Astrocyte (in vitro differentiated cells and primary cell): Measurements from ENCODE around the gene ING1. TPM values are rescaled to one million over a fixed set of nuclear protein-coding genes. Genes with fewer than 3 reads are reported as not detected.
A peak's percentile ranks its signal among the peaks of the same experiment; 100 is the strongest.

Experiments used
- DNase-seq: peaks from one replicate; pipeline ENCODE4 v3.0.0-alpha.2; 2010; ENCODE audit warnings: low read depth
- FAIRE-seq: peaks from 2 replicates; lab custom pipeline; 2011; peaks lifted over from hg19 to GRCh38; lab: Jason Lieb, UNC
- H2AFZ ChIP-seq: 2 replicates; pipeline ENCODE4 v1.6.0; 2012; ENCODE audit warnings: low read depth, low read length, inconsistent platforms
- H3K27ac ChIP-seq: 2 replicates; pipeline ENCODE4 v1.5.1; 2011; ENCODE audit warnings: low read depth, low read length, inconsistent platforms
- H3K27me3 ChIP-seq: 2 replicates; pipeline ENCODE4 v1.6.0; 2011; ENCODE audit warnings: low read length, inconsistent platforms; ENCODE audit not compliant: insufficient read depth
- H3K36me3 ChIP-seq: 2 replicates; pipeline ENCODE4 v1.5.1; 2011; ENCODE audit warnings: low read length, inconsistent platforms; ENCODE audit not compliant: insufficient read depth
- H3K4me1 ChIP-seq: 2 replicates; pipeline ENCODE4 v1.5.1; 2011; ENCODE audit warnings: low read length, inconsistent platforms; ENCODE audit not compliant: insufficient read depth
- H3K4me2 ChIP-seq: 2 replicates; pipeline ENCODE4 v1.6.0; 2012; ENCODE audit warnings: low read length, inconsistent platforms
- H3K4me3 ChIP-seq: 2 replicates; pipeline ENCODE4 v1.5.1; 2011; ENCODE audit warnings: low read depth, mild to moderate bottlenecking, low read length, inconsistent platforms; ENCODE audit not compliant: insufficient read depth
- H3K79me2 ChIP-seq: 2 replicates; pipeline ENCODE4 v1.6.0; 2012; ENCODE audit warnings: mild to moderate bottlenecking, low read length, inconsistent platforms; ENCODE audit not compliant: insufficient read depth
- H3K9ac ChIP-seq: 2 replicates; pipeline ENCODE4 v1.6.0; 2012; ENCODE audit warnings: mild to moderate bottlenecking, low read length, inconsistent platforms
- H3K9me3 ChIP-seq: 2 replicates; pipeline ENCODE4 v1.5.1; 2012; ENCODE audit warnings: low read depth, mild to moderate bottlenecking, low read length, inconsistent platforms; ENCODE audit not compliant: insufficient read depth
- H4K20me1 ChIP-seq: 2 replicates; pipeline ENCODE4 v1.6.0; 2012; ENCODE audit warnings: low read length, inconsistent platforms; ENCODE audit not compliant: insufficient read depth
- H3K27ac Mint-ChIP-seq: one replicate; pipeline ENCODE4 v1.8.0; 2021; ENCODE audit warnings: mild to moderate bottlenecking, mixed read lengths; ENCODE audit not compliant: unreplicated experiment
- H3K27me3 Mint-ChIP-seq: one replicate; pipeline ENCODE4 v1.8.0; 2021; ENCODE audit warnings: low read depth, mixed read lengths; ENCODE audit not compliant: unreplicated experiment
- H3K36me3 Mint-ChIP-seq: one replicate; pipeline ENCODE4 v1.8.0; 2021; ENCODE audit warnings: low read depth, mixed read lengths; ENCODE audit not compliant: unreplicated experiment
- H3K4me1 Mint-ChIP-seq: one replicate; pipeline ENCODE4 v1.8.0; 2021; ENCODE audit warnings: low read depth, mixed read lengths; ENCODE audit not compliant: unreplicated experiment
- H3K4me3 Mint-ChIP-seq: one replicate; pipeline ENCODE4 v1.8.0; 2021; ENCODE audit warnings: mild to moderate bottlenecking, moderate library complexity, mixed read lengths; ENCODE audit not compliant: unreplicated experiment
- H3K9me3 Mint-ChIP-seq: one replicate; pipeline ENCODE4 v1.8.0; 2021; ENCODE audit warnings: mild to moderate bottlenecking, mixed read lengths; ENCODE audit not compliant: unreplicated experiment
- EZH2 ChIP-seq: IDR thresholded peaks from 2 replicates; pipeline ENCODE4 v1.6.1; 2012; ENCODE audit warnings: mild to moderate bottlenecking, low read length, inconsistent platforms; ENCODE audit not compliant: insufficient read depth
- total RNA-seq: library from RNA; stranded (reverse); gene quantifications from 2 replicates; pipeline ENCODE4 v1.2.1, GENCODE V29; 2021
- TF ChIP-seq, protein P1 (sequence below): IDR thresholded peaks from 2 replicates; pipeline ENCODE4 v1.5.1; 2011; ENCODE audit warnings: low read depth, mild to moderate bottlenecking, inconsistent platforms, low read length, moderate library complexity; ENCODE audit not compliant: insufficient read depth

ING1 gene
- total RNA-seq, 1 donor from 2014 or later, result 11.8 TPM

DNA sequence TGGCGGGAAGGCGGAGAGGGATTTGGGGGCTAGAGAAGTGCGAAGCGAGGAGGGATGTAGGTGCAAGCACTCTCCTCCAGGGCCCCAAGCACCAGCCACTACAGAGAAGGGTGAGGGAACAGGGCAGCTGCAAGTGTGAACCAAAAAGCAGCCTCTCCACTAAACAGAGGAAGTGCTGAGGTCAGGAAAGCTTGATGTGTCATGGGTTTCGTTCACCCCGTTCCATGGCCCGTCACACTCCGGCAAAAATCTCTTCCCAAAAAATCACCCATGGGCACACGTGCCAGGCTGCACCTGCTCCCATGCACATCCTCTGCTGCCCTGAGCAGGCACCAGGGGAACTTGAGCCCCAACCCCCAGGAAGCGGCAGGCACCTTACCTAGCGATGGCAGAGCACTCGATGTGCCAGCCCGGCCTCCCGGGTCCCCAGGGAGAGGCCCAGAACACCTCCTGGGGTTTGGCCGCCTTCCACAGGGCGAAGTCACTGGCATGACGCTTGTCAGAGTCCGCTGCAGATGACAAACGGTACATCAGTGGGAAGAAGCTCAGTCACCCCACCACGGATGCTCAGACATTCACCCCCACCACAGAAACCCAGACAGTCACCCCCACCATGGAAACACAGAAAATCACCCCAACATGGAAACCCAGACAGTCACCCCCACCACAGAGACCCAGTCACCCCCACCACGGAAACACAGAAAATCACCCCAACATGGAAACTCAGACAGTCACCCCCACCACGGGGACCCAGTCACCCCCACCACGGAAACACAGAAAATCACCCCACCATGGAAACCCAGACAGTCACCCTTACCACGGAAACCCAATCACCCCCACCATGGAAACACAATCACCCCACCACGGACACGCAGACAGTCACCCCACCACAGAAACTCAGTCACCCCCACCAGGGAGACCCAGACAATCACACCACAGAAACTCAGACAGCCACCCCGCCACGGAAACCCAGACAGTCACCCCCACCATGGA lies 36.6 kb upstream of the ING1 start:
- Mint-ChIP-seq H3K4me3 (no peak overlapping the region), H3K27me3 (no peaks in the 10 kb centered on the region)

DNA sequence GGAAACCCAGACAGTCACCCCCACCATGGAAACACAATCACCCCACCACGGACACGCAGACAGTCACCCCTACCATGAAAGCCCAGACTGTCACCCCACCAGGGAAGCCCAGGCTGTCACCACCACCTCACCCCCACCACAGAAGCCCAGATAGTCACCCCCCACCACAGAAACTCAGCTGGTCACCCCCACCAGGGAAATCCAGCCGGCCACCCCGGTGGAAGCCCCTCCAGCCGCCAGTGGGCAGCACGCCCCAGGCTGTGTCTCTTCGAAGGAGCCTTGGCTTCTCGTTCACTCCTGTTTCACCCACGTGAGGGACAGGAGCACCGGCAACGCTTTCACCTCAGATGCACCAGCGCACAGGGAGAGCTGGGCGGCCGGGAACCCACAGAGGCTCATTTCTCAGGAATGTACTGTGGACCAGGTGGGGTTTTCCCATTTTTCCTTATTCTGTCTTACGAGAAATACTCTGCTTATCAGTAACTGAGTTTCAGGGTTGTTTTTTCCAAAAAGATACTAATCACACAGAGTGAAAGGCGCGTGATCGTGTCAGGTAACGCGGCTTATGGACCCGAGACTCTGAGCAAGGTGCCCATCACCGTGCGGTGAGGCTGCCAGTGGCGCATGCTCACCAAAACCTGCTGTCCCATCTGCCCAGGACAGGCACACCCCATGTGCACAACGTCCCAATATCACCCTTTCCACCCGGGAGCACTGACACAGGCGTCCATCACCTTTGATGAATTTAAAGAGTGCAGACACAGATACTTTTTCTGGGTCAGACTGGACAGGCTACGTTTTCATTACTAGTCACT lies 35.6 kb upstream of the ING1 start:
- H3K27me3 Mint-ChIP-seq, result no peaks in the 10 kb centered on the region
- FAIRE-seq (no peak), DNase-seq (peak; percentile 66)
- H3K36me3 Mint-ChIP-seq, result peaks cover 28% of the 10 kb centered on the region
- TF ChIP-seq EZH2, result no peak
- TF ChIP-seq, protein P1, sequence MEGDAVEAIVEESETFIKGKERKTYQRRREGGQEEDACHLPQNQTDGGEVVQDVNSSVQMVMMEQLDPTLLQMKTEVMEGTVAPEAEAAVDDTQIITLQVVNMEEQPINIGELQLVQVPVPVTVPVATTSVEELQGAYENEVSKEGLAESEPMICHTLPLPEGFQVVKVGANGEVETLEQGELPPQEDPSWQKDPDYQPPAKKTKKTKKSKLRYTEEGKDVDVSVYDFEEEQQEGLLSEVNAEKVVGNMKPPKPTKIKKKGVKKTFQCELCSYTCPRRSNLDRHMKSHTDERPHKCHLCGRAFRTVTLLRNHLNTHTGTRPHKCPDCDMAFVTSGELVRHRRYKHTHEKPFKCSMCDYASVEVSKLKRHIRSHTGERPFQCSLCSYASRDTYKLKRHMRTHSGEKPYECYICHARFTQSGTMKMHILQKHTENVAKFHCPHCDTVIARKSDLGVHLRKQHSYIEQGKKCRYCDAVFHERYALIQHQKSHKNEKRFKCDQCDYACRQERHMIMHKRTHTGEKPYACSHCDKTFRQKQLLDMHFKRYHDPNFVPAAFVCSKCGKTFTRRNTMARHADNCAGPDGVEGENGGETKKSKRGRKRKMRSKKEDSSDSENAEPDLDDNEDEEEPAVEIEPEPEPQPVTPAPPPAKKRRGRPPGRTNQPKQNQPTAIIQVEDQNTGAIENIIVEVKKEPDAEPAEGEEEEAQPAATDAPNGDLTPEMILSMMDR, result no peak
- H3K9me3 Mint-ChIP-seq, result peaks cover 7% of the 10 kb centered on the region
- H3K4me3 Mint-ChIP-seq, result no peak overlapping the region
- Histone ChIP-seq H2AFZ (no peak overlapping the region), H4K20me1 (peaks cover 5% of the 10 kb centered on the region), H3K79me2 (peaks cover 3% of the 10 kb centered on the region), H3K27me3 (no peaks in the 10 kb centered on the region), H3K9me3 (no peaks in the 10 kb centered on the region), H3K4me1 (no peaks in the 10 kb centered on the region), H3K9ac (no peak overlapping the region), H3K4me3 (no peak overlapping the region), H3K4me2 (no peak overlapping the region), H3K27ac (no peak overlapping the region), H3K36me3 (peaks cover 5% of the 10 kb centered on the region)
- H3K4me1 Mint-ChIP-seq, result peaks cover 4% of the 10 kb centered on the region
- no peak overlapping the region for H3K27ac Mint-ChIP-seq

More for the DNA sequence above, 36.6 kb upstream of the ING1 start:
- H3K27me3 ChIP-seq, result no peaks in the 10 kb centered on the region
- H2AFZ ChIP-seq, result no peak overlapping the region
- H3K27ac Mint-ChIP-seq, result no peak overlapping the region
- TF ChIP-seq, protein P1, result no peak
- no peak for TF ChIP-seq EZH2
- no peak overlapping the region for H3K9ac ChIP-seq
- no peak overlapping the region for H3K4me3 ChIP-seq
- DNase-seq (no peak), FAIRE-seq (no peak)
- no peaks in the 10 kb centered on the region for H3K4me1 ChIP-seq
- H3K9me3 ChIP-seq, result no peaks in the 10 kb centered on the region
- H3K79me2 ChIP-seq, result peaks cover 3% of the 10 kb centered on the region
- no peak overlapping the region for H3K4me2 ChIP-seq
- peaks cover 5% of the 10 kb centered on the region for H4K20me1 ChIP-seq
- peaks cover 4% of the 10 kb centered on the region for H3K4me1 Mint-ChIP-seq
- peaks cover 7% of the 10 kb centered on the region for H3K9me3 Mint-ChIP-seq
- H3K27ac ChIP-seq, result no peak overlapping the region
- H3K36me3 ChIP-seq, result peaks cover 5% of the 10 kb centered on the region
- H3K36me3 Mint-ChIP-seq, result peaks cover 34% of the 10 kb centered on the region
